GM21447 (cell line): ENCODE results near the gene PLA2G2D.
"Not testable (repeated sequence)": the region's sequence is repeated elsewhere in the genome, so short reads cannot be mapped to it uniquely, and the experiment has no call there.

Experiments used
- ATAC-seq: cut with Tn5 transposase; IDR thresholded peaks from one replicate; pipeline ENCODE4 v1.9.1; 2021; ENCODE audit not compliant: unreplicated experiment

PLA2G2D gene

GRCh38 chr1:20143318-20143717 is 24.0 kb upstream of the PLA2G2D start:
- no peak for ATAC-seq

- no peak for ATAC-seq
Observed at GRCh38 chr1:20142001-20142710, 22.8 kb upstream of the PLA2G2D start.

- ATAC-seq, result no peak
Observed at GRCh38 chr1:20141466-20141865, 22.1 kb upstream of the PLA2G2D start.

- ATAC-seq, result no peak
Observed at GRCh38 chr1:20141001-20141400, 21.7 kb upstream of the PLA2G2D start.

- ATAC-seq, result no peak
Observed at GRCh38 chr1:20139776-20140612, 20.7 kb upstream of the PLA2G2D start.

- no peak for ATAC-seq
Observed at GRCh38 chr1:20138961-20139550, 19.7 kb upstream of the PLA2G2D start, which contains the start of gene PLA2G2F. TSS of gene PLA2G2F (plus strand) at chr1:20139323. CDS start at chr1:20139428, 105 bp downstream.

GRCh38 chr1:20138346-20138745 is 19.0 kb upstream of the PLA2G2D start:
- ATAC-seq, result no peak

- ATAC-seq, result no peak
Observed at GRCh38 chr1:20137604-20138003, 18.3 kb upstream of the PLA2G2D start.

GRCh38 chr1:20137055-20137454 is 17.7 kb upstream of the PLA2G2D start:
- ATAC-seq, result no peak

- ATAC-seq, result no peak
Observed at GRCh38 chr1:20136249-20136648, 16.9 kb upstream of the PLA2G2D start.

- ATAC-seq, result no peak
Observed at GRCh38 chr1:20134995-20135394, 15.7 kb upstream of the PLA2G2D start.

GRCh38 chr1:20130518-20130917 is 11.2 kb upstream of the PLA2G2D start:
- ATAC-seq, result not testable (repeated sequence)

- no peak for ATAC-seq
Observed at GRCh38 chr1:20126806-20127440, 7.6 kb upstream of the PLA2G2D start.

- ATAC-seq, result peak; percentile 57
Observed at GRCh38 chr1:20126041-20126805, 6.9 kb upstream of the PLA2G2D start.

- no peak for ATAC-seq
Observed at GRCh38 chr1:20125100-20125499, 5.8 kb upstream of the PLA2G2D start.

- ATAC-seq, result no peak
Observed at GRCh38 chr1:20124456-20125057, 5.2 kb upstream of the PLA2G2D start.

GRCh38 chr1:20123722-20124455 is 4.6 kb upstream of the PLA2G2D start:
- ATAC-seq, result no peak

- no peak for ATAC-seq
Observed at GRCh38 chr1:20120796-20121195, 1.5 kb upstream of the PLA2G2D start.

GRCh38 chr1:20117236-20117635 is 2.1 kb downstream of the PLA2G2D start:
- ATAC-seq, result no peak
